B cell (primary cell): ENCODE data around the gene MYO1G. TPM values are rescaled to one million over a fixed set of nuclear protein-coding genes. Genes with fewer than 3 reads are reported as not detected.
A peak's percentile ranks its signal among the peaks of the same experiment; 100 is the strongest.

Experiments used
- ATAC-seq: fragments of 200-7000 bp; cut with Tn5 transposase; one replicate; pipeline ENCODE4 v1.10.0; 2021; ENCODE audit warnings: low read depth, mild to moderate bottlenecking, moderate number of reproducible peaks, moderate library complexity
- CTCF ChIA-PET: fragments of 350-600 bp; sonication (Branson Sonifier 250); formaldehyde crosslinking; loops from one replicate; lab custom pipeline; 2021; ENCODE audit warnings: antibody characterized with exemption, inconsistent platforms; lab: Charles Lee
- POLR2A ChIA-PET: fragments of 350-600 bp; sonication (Branson Sonifier 250); formaldehyde crosslinking; loops from one replicate; lab custom pipeline; 2021; ENCODE audit warnings: antibody characterized with exemption; lab: Charles Lee
- DNase-seq: peaks from one replicate; pipeline ENCODE4 v3.0.0; 2013
- H2AFZ ChIP-seq: 2 replicates; pipeline ENCODE4 v1.6.1; 2012; ENCODE audit warnings: mild to moderate bottlenecking, low read depth, low read length; ENCODE audit not compliant: insufficient read depth, poor library complexity, severe bottlenecking
- H3K27ac ChIP-seq, 2 donors: 1 replicate in 1 of 2; 2 replicates in 1 of 2; pipeline ENCODE4 v1.5.1; 2012 to 2013; ENCODE audit warnings: low read length in 2 of 2, mild to moderate bottlenecking in 2 of 2, moderate library complexity in 1 of 2
- H3K27me3 ChIP-seq, 4 experiments: fragments of 200-600 bp in 1 of 4; sonication (generic) in 1 of 4; replicated peaks in 1 of 4; 1 replicate in 2 of 4; 2 replicates in 2 of 4; pipeline versions ENCODE4 v1.6.1 to v1.7.0; 2013 to 2016; ENCODE audit warnings: low read length in 3 of 4, mild to moderate bottlenecking in 2 of 4, mixed read lengths in 1 of 4, moderate library complexity in 1 of 4; ENCODE audit not compliant: insufficient read depth in 4 of 4, control insufficient read depth in 3 of 4; ENCODE audit errors: control extremely low read depth in 1 of 4
- H3K36me3 ChIP-seq, 2 experiments: replicated peaks in 1 of 2; 1 replicate in 1 of 2; 2 replicates in 1 of 2; pipeline versions ENCODE4 v1.6.1 to v1.7.1; 2013; ENCODE audit warnings: low read length in 1 of 2; ENCODE audit not compliant: insufficient read depth in 2 of 2, control insufficient read depth in 1 of 2; ENCODE audit errors: control extremely low read depth in 1 of 2, extremely low read depth in 1 of 2
- H3K4me1 ChIP-seq, 2 donors: fragments of 200-600 bp in 1 of 2; sonication (generic) in 1 of 2; 1 replicate in 1 of 2; 2 replicates in 1 of 2; pipeline versions ENCODE4 v1.5.1 to v1.6.1; 2013 to 2017; ENCODE audit warnings: low read length in 2 of 2; ENCODE audit not compliant: control insufficient read depth in 2 of 2, insufficient read depth in 2 of 2
- H3K4me2 ChIP-seq: replicated peaks from 2 replicates; pipeline ENCODE3; 2012; ENCODE audit warnings: mild to moderate bottlenecking, low read depth, low read length; ENCODE audit not compliant: poor library complexity, severe bottlenecking
- H3K4me3 ChIP-seq, 5 experiments: fragments of 200-600 bp in 1 of 5; sonication (generic) in 1 of 5; 1 replicate in 3 of 5; 2 replicates in 2 of 5; pipeline versions ENCODE4 v1.5.1 to v1.7.0; 2011 to 2016; ENCODE audit warnings: low read length in 4 of 5, mild to moderate bottlenecking in 4 of 5, low read depth in 2 of 5, control low read depth in 1 of 5, moderate library complexity in 1 of 5; ENCODE audit not compliant: insufficient read depth in 1 of 5; ENCODE audit errors: control extremely low read depth in 1 of 5, extremely low read depth in 1 of 5
- H3K79me2 ChIP-seq: fragments of 200-600 bp; sonication (generic); one replicate; pipeline ENCODE4 v1.6.0; 2016; ENCODE audit warnings: low read length; ENCODE audit not compliant: control insufficient read depth, insufficient read depth
- H3K9ac ChIP-seq: fragments of 200-600 bp; sonication (generic); 2 replicates; pipeline ENCODE4 v1.6.1; 2017; ENCODE audit warnings: mild to moderate bottlenecking, low read length, moderate library complexity
- H3K9me3 ChIP-seq, 3 donors: one replicate each; pipeline versions ENCODE4 v1.6.1 to v1.7.1; 2013; ENCODE audit warnings: low read length in 2 of 3; ENCODE audit not compliant: control insufficient read depth in 2 of 3, insufficient read depth in 1 of 3; ENCODE audit errors: control extremely low read depth in 1 of 3
- H4K20me1 ChIP-seq: 2 replicates; pipeline ENCODE4 v1.6.0; 2012; ENCODE audit warnings: mild to moderate bottlenecking, low read length; ENCODE audit not compliant: insufficient read depth, control insufficient read depth, poor library complexity, severe bottlenecking
- H3K27ac Mint-ChIP-seq: one replicate; pipeline ENCODE4 v1.8.0; 2021; ENCODE audit warnings: mixed read lengths
- H3K27me3 Mint-ChIP-seq: one replicate; pipeline ENCODE4 v1.8.0; 2021; ENCODE audit warnings: mixed read lengths
- H3K4me1 Mint-ChIP-seq: one replicate; pipeline ENCODE4 v1.8.0; 2021; ENCODE audit warnings: mixed read lengths
- H3K4me3 Mint-ChIP-seq: one replicate; pipeline ENCODE4 v1.8.0; 2021; ENCODE audit warnings: mixed read lengths
- H3K9me3 Mint-ChIP-seq: one replicate; pipeline ENCODE4 v1.8.0; 2022; ENCODE audit warnings: mixed read lengths; ENCODE audit not compliant: insufficient read depth
- CTCF ChIP-seq: fragments of 200-600 bp; IDR thresholded peaks from one replicate; pipeline ENCODE4 v1.8.0; 2022; ENCODE audit warnings: antibody characterized with exemption, mild to moderate bottlenecking
- EZH2 ChIP-seq: IDR thresholded peaks from 2 replicates; pipeline ENCODE4 v1.6.1; 2012; ENCODE audit warnings: borderline replicate concordance, low read depth, mild to moderate bottlenecking, moderate library complexity, low read length; ENCODE audit not compliant: insufficient read depth, poor library complexity, severe bottlenecking
- WGBS: methylation state at CpG from one replicate; pipeline ENCODE4 v1.1.5; 2013; ENCODE audit warnings: missing lambda C conversion rate; ENCODE audit not compliant: insufficient coverage; 5-methylcytosine and 5-hydroxymethylcytosine counted together
- intact Hi-C: fragments of 100-400 bp; cut with micrococcal nuclease; formaldehyde crosslinking; loops from one replicate; pipeline ENCODE4 v1.10.0; 2022
- polyA plus RNA-seq: library from polyadenylated mRNA; depleted of rRNA; stranded (reverse); fragments of >200 nt; gene quantifications from 2 replicates; pipeline ENCODE4 v1.2.3, GENCODE V29; 2012
- total RNA-seq, 2 donors: library from RNA; stranded (reverse); fragments of 120-200 nt in 1 of 2; gene quantifications; 1 replicate in 1 of 2; 2 replicates in 1 of 2; pipeline versions ENCODE4 v1.2.3 to v1.2.4, GENCODE V29; 2013 to 2022

MYO1G gene
- total and polyA plus RNA-seq, 2 donors (not counting 1 experiment from before 2014, with no cell fraction given) = 104 to 239 TPM

DNA sequence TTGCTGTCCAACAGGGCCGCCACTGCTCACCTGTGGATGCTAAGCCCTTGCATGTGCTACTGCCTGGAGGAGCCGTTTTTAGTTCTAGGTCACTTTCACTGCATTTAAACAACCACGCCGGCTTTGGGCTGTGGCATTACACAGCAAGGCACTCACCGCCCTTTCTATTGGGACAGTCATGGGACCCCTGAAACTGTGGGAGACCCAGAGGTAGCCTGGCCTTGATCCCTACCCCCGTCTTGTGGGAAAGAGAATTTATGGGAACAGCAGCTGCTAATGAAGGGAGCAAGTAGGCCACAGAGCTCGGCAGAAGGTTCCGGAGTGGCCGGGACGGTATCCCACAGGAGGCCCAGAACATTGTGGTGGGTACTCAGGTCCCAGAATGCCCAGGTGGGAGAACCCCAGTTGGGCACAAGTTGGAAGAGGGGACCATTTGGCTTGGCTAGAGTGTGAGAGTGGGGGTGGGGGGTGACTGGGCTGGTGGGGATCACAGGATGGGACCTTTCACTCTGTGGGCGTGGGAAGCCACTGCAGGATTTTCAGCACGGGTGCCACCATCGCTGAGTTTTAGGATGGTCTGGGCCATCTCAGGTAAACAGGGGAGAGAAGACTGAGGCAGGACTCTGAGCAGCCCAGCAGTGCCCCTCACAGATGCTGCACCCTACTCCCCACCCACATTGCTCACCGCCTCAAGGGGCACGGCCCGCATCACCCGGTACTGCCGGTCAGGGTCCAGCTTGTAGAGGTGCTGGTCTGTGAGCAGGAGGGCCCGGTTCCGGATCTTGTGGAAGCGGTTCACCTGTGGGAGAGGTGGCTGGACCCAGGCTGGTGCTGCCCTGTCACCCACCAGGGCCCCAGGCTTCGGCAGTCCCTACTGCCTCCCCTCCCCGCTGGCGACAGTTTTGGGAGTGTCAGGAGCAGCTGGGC, 15.2 kb downstream of the MYO1G start:
- H3K4me3 Mint-ChIP-seq = no peak overlapping the region
- H3K9me3 Mint-ChIP-seq = no peaks in the 10 kb centered on the region
- POLR2A ChIA-PET = no interaction called here
- H3K27ac Mint-ChIP-seq = peak overlapping the region; percentile 61
- Histone ChIP-seq H3K9me3 (peaks cover 0 to 10% (median 0%) of the 10 kb centered on the region in 3 donors), H3K27me3 (no peaks in the 10 kb centered on the region), H4K20me1 (peaks cover 26% of the 10 kb centered on the region), H3K4me3 (no peak overlapping the region), H3K9ac (no peak overlapping the region), H3K4me2 (no peak overlapping the region), H3K79me2 (no peaks in the 10 kb centered on the region), H3K27ac (no peak overlapping the region), H2AFZ (no peak overlapping the region), H3K4me1 (peaks cover 5 to 17% of the 10 kb centered on the region in 2 donors), H3K36me3 (peaks cover 0 to 42% of the 10 kb centered on the region in 2 experiments)
- H3K27me3 Mint-ChIP-seq = no peaks in the 10 kb centered on the region
- CTCF ChIA-PET = interaction anchor here (0.6 to 1.4 kb wide), 4 partner anchors 9 to 174 kb away, joined by 3 to 4 read pairs (median 4); no protein-coding TSS in a partner anchor
- TF ChIP-seq CTCF (no peak), EZH2 (no peak)
- peak; percentile 13 for DNase-seq
- peaks cover 22% of the 10 kb centered on the region for H3K4me1 Mint-ChIP-seq
- intact Hi-C loops = no loop called here
- no peak for ATAC-seq
- 92% methylated on average over 17 of the region's 24 CpGs for WGBS
